ENCODE measurements around the gene ADRA1B.
A peak's percentile ranks its signal among the peaks of the same experiment; 100 is the strongest.

Gene ADRA1B

DNA sequence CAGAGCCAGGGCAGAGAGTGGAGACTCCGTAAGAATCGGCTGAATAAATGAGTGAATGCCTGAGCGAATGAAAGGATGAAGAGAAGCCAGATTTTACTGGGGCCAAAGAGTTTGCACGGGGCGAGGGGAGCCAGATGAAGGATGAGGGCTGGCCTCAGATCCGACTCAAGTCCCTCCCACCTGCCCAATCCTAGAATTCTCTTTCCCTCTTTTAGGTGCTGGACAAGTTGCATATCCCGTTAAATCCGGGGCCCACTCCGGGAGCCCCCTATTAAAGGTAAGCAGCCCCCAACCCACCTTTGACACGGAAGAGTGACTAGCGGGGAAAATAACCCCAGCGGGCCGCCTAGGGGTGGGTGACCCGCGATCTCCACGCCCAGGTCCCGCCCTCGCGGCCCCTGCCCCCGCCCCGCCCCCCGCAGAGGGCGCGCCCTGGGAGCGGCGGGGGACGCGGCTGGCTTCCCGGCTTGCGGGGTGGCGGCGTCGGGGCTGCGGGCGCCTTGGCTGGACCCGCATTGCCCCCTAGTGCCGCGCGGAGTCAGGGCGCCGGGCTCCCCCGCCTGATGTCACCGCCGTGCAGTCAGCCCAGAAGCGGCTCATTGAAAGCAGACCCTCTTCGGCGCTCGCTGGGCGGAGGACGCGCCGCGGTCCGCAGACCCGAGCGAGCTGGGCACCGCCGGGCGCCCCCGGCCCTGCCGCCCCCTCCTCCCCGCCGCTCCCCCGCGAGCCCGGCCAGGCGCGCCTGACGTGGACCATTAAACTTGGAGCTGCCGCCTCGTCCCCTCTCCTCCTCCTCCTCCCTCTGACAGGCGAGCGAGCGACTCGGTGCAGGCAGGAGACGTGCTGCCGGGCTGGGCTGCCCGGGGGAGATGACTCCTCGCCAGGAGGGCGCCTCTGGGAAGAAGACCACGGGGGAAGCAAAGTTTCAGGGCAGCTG, at the start of gene ADRA1B:
Gene ADRA1B (plus strand): TSS at position 579 of the 937 bp plus-strand sequence. CDS start 424 bp downstream, outside the sequence.
- DNase-seq: peak; percentile 46

GRCh38 chr5:159873680-159874079, 42.6 kb upstream of the ADRA1B start:
- DNase-seq: no peak

DNA sequence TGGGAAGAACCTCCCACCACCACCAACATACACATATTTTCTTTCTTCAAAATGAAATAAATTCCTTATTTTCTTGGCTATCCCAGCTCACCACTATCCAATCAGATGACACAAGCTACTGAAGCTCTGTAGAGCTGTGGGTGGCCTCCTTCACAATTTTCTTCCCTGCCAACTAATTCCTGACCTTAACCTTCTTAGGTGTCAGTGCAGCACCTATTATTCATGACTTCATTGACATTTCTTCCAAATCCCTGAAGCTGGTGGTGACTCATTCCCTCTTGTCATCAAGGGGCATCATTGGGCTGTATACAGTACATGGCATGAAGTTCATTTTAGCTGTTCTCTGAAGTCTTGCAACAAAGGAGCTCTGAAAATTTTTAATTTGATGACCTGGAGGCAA, 42.0 kb upstream of the ADRA1B start:
- DNase-seq: no peak

DNA sequence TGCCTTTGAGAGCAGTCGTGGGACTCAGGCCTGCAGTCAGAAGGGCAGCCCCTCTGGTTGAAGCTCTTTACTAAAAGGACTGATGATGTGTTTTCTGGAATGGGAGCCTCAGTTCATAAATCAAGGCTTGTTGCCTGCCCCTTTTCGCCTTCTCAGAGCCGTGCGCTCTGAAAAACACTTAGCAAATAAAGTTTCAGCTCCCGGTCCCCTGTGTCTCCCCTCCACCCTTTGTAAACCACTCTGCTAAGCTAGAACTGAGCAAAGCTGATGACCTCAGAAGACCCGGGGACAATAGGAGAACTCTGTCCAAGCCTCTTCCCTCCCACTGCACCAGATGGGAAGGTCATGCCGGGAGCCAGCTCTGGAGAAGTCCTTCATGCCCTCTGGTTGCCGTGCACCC, 39.3 kb upstream of the ADRA1B start:
- DNase-seq: no peak

DNA sequence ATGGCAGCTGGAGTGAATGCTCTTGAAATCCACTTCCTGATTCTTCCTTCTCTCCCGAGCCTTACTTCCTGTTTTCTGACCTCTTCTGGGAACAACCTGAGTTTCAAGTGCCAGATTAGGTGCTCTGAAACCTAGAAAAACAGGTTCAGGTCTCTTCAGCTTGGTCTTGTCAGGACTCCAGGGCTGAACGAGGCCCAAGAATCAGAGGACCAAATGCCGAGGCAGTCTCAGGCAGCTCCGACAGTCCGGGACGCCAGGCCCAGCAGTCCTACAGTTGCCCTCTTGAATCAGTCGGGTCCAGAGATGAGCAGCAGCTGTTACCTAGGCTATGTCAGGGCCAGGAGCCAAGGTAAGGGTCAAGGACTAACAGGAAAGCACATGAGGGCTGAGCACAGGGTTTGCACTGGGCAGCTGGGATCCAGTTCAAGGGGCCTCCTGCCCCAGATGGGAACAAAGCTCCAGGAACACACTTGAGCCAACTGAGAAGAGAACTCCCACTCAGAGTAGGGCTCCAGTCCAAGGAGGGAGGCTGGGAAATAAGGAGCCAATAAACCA, 38.3 kb upstream of the ADRA1B start:
- DNase-seq: no peak

GRCh38 chr5:159878988-159879471, 37.3 kb upstream of the ADRA1B start:
- DNase-seq: no peak

DNA sequence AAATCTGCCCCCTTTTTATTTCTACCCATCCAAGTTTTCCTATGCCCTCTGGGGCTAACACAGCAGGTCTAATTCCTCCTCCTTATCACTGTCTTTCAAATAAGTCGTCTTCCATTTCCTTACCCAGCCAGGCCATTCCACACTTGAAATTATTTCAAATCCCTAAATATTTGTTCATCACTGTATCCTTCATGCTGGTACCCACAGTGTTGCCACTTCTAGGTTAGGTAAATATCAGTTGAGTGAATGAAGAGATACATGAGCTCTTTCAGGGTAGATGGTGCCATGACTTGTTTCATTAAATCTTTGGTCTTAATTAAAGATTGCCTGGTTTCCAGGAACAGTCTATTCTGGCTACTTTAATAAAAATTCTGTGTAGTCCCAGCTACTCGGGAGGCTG, 35.6 kb upstream of the ADRA1B start:
- no peak for DNase-seq

- DNase-seq: no peak
Observed at GRCh38 chr5:159881967-159882366, 34.3 kb upstream of the ADRA1B start.

- peak; percentile 84 for DNase-seq
Observed at GRCh38 chr5:159883522-159883950, 32.7 kb upstream of the ADRA1B start.

DNA sequence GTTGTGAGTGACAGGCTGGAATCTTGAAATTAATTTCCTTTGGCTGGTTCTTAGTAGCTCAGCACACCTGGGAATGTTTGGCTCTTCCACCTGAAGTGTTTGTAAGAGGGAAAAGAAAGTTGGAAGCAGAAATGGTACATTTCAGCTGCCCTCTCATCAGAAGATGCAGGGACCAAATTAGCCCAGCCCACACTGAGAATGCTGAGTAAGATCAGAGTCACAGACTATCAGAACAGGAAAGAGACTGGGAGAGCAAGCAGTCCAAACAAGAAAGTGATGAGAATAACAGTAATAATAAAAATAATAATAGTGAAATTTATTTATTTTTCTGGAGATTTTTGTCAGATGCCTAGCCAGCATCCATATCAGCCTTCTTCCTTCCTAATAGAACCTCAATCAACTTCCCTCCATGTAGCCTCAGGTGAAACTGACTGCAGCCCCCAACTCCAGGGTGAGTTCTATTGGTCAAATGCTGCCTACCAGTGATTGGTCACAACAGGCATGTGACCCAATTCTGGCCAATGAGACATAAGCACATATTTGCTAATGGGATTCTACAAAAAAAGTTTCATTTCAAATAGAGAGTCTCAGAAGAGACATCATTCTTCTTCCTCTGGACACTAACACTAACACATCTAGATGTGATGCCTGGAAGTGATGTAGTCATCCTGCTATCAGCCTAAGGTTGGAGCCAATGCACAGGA, 31.2 kb upstream of the ADRA1B start:
- no peak for DNase-seq

DNA sequence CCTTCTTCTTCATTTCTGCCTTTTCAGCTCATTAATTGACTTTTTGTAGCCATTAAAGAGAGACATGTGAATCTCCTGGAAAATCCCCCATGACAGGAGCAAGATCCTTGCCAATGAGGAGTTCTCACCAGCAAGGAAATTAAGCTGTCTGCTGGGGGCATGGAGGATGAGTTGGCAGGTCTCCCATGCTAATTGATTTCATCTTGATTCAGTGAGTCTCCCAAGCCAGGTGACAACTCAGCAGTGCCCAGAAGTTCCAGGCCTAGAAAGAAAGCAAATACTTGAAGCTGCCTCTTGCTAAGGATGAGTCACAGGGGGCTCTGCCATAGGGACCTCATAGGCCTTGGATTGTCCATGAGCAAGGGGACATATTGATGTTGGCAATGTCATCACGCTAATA, 30.0 kb upstream of the ADRA1B start:
- no peak for DNase-seq

- DNase-seq: no peak
Observed at GRCh38 chr5:159887050-159887449, 29.2 kb upstream of the ADRA1B start.

DNA sequence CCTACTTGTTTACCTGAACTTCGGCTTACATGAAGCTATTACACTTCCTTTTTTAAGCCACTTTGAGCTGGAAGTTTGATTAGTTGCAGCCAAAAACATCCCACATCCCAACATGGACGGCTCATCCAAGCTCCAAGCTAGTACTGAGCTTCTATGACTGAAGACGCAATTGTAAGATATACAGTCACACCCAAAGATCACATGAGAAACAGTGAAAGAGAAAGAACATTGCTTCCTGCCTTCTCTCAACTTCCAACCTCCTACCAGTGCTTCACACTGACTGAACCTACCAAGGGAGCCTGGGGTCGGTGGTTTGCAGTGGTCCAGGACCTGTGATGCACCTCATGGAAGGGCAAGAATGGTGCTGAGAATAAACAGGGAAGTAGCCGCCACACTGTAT, 27.4 kb upstream of the ADRA1B start:
- no peak for DNase-seq

DNA sequence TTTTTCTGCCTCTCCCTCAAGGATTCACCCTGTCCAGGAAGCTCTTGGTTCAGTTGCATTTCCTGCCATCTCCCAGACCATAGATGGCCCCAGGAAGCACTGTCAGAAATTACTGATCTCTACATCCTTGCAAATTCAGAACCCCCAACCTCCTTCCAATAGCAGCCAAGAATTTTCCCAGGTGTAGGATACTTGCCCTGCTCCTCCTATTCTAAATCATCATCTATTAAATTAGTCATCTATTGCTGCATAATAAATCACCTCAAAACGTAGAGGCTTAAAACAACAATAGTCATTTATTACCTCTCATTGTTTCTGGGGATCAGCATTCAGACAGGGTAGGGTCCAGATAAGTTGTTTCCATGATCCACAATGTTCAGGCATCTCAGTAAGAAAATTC, 26.1 kb upstream of the ADRA1B start:
- no peak for DNase-seq

GRCh38 chr5:159891371-159891770, 24.9 kb upstream of the ADRA1B start:
- DNase-seq: no peak

DNA sequence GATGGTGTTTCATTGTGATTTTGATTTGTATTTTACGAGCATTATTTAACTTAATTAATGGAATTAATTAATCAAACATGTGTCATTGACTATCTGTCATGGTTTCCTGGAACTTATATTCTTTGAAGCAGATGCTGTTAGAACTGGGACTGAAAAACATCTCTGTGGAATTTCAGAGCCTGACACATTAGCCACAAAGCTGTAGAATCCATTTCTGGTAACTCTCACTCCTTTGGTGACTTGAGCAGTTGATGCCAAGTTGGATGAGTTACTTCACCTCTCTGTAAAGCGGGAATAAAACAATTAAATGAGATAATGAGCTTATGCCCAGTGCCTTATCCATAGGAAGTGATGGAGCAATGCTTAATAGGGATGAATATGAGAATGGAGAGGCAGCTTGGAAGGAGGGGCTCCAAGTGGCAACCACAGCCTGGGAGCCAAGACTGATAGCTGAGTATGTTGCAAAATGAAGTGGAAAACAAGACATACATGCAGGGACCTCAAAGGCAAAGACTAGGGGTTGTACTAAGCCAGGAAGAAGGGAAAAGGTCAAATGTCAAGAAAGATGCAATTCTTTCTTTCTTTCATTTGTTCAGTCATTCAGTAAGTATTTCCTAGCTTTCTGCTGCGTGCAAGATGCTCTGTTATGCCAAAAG, 23.1 kb upstream of the ADRA1B start:
- DNase-seq: no peak

DNA sequence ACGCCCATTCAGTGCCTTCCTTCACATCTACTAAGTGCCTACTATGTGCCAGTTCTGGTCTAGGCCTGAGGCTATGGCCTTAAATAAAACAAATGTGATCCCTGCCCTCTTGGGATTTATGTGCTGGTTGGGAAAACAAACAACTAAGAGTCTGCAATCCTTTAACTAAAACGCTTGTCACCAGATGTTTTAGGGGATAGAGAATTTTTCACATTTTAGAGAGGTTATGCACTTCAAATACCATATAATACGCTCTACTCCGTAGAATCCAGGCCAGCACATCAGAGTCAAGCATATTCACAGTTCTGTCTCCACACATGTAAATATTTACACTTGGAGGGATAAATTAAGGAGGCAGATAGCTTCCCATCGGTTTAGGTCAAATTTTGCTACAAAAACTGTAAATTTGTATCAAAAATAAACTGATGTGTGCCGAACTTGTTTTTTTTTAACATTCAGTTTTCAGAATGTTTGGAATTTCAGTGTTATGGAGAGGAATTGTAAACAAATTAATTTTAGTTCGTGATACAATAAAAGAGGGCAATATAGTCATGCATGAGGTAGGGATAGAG, 22.0 kb upstream of the ADRA1B start:
- no peak for DNase-seq

DNA sequence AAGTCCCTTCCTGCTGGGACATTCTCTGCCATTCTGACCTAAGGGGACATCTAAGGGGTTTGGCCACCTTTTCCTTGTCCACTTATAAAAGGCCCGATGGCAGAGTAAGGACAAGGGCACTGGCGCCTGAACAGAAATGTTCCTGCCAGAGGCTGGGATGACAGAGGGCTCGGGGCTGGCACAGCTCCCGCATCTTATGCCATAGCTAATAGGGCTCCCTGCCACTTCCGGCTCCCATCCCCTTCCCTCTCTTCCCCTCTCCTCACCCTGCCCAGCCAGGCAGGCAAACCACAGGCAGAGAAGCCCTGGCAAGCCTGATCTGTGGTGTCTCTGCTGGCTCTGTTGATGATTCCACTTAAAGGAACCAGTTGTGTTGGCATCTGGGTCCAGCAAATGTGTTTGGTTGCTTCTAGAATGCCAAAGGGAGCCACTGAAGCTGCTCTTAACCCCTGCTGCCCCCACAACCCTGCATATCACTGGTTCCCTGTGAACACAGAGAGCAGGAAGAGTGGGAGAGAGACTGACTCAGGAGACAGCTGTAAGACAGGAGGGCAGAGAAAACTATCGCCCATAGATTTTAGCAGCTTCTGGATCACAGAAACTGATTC, 18.4 kb upstream of the ADRA1B start:
- no peak for DNase-seq

GRCh38 chr5:159899067-159900049, 16.9 kb upstream of the ADRA1B start:
- no peak for DNase-seq

DNA sequence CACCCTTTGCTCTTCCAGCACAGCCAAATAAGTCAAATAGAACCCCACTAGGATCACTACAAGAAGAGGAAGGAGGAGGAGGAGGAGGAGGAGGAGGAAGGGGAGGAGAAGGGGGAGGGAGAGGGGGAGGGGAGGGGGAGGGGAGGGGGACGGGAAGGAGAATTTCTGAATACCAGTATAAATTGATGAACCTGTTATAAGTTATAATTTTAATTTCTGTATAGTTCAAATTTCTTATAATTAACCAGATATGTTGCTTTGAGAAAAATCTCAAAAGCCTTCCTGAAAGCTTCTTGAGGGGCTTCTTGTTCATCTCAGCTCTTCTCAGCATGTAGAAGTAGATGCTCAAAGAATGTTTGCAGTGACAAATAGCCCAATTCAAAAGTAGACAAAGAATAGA, 15.0 kb upstream of the ADRA1B start:
- no peak for DNase-seq

- no peak for DNase-seq
Observed at GRCh38 chr5:159901772-159902171, 14.5 kb upstream of the ADRA1B start.

Data from NCI-H226 (cell line).